SH-SY5Y (cell line): ENCODE measurements around the gene YTHDC1.

Experiments
- GATA2 ChIP-seq: IDR thresholded peaks from 2 replicates; pipeline ENCODE4 v1.6.1; 2011; ENCODE audit warnings: mild to moderate bottlenecking, low read depth, low read length
- GATA3 ChIP-seq: IDR thresholded peaks from 2 replicates; pipeline ENCODE4 v1.6.1; 2011; ENCODE audit warnings: low read depth, mild to moderate bottlenecking, low read length, moderate library complexity

- TF ChIP-seq GATA2 (no peak), GATA3 (no peak)
Observed at GRCh38 chr4:68324519-68325262, 25.2 kb downstream of the YTHDC1 start.
